ENCODE measurements around the gene MRGPRX1. TPM values are rescaled to one million over a fixed set of nuclear protein-coding genes. Genes with fewer than 3 reads are reported as not detected.

MRGPRX1 gene
- total RNA-seq, 1 experiment from 2014 or later, result not detected

- no peak for DNase-seq
- Histone ChIP-seq H3K27me3 (ENCODE audit: insufficient read depth, low read depth) (peaks cover 72% of the 10 kb centered on the region), H3K27ac (no peak overlapping the region), H4K20me1 (ENCODE audit: insufficient read depth) (no peaks in the 10 kb centered on the region), H3K79me2 (ENCODE audit: low read depth) (no peaks in the 10 kb centered on the region), H2AFZ (no peak overlapping the region), H3K4me2 (no peak overlapping the region), H3K9me3 (ENCODE audit: insufficient read depth, low read depth) (no peaks in the 10 kb centered on the region), H3F3A (ENCODE audit: insufficient read depth, low read depth) (no peaks in the 10 kb centered on the region), H3K36me3 (ENCODE audit: low read depth) (no peaks in the 10 kb centered on the region), H3K4me3 (no peak overlapping the region), H3K9me2 (ENCODE audit: insufficient read depth) (no peaks in the 10 kb centered on the region), H3K4me1 (replicated peaks; ENCODE audit: insufficient read depth) (no peaks in the 10 kb centered on the region)
- intact Hi-C loops (cut with micrococcal nuclease; ENCODE audit: unreplicated experiment), result no loop called here
- POLR2A ChIA-PET (ENCODE audit: unreplicated experiment), result no interaction called here
- CTCF ChIA-PET, result no interaction called here
- no peak for TF ChIP-seq CTCF (conservative IDR thresholded peaks at IDR 0.05)
- TF ChIP-seq EZH2 (IDR thresholded peaks at IDR 0.05; ENCODE audit: low read depth), result no peak
- BruUV-seq (replicated peaks), result no TSS peak
Observed at GRCh38 chr11:18890615-18891014, 48.6 kb downstream of the MRGPRX1 start.

Other genes starting within 250 kb of the MRGPRX1 start
- 1.4 and 2.1 TPM in 2 replicates for gene TMEM86A, start 240.6 kb downstream of the MRGPRX1 start, total RNA-seq (2021)
- 0.33 and 0.63 TPM in 2 replicates for gene IGSF22, start 213.2 kb downstream of the MRGPRX1 start, total RNA-seq (2021)
- not detected in 2 replicates for gene PTPN5, start 147.6 kb downstream of the MRGPRX1 start, total RNA-seq (2021)
- gene MRGPRX2, start 121.3 kb upstream of the MRGPRX1 start, total RNA-seq (2021), result not detected in 2 replicates
- 31.5 and 35.5 TPM in 2 replicates for gene ZDHHC13, start 177.8 kb upstream of the MRGPRX1 start, total RNA-seq (2021)